ENCODE data around the gene RAMP1.

RAMP1 gene

GRCh38 chr2:237961637-237962036 lies 102.2 kb downstream of the RAMP1 start:
- DNase-seq = no peak

Data from activated CD4-positive, alpha-beta T cell treated with anti-CD3 and anti-CD28 coated beads, Interleukin-2, amount 50 U/mL, for 1 hour (primary cell).